ENCODE results near the gene SEC61B.

The SEC61B gene

DNA sequence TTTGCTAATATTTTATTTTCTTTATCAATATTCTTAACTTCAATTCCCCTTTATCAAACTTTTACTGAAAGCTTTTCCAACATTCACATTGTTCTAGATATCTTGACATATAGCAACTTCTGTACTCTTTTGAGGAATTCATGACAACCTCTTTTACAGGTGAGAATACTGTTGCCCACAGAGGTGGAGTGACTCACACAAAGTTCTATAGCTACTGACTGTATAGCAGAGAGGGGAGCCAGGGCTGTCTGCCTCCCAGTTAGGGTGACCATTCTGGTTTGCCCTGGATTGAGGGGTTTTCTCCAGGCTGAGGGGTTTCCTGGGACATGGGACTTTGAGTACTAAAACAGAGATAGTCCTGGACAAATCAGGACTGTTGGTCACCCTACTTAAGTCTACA, 16.2 kb downstream of the SEC61B start:
- no peak for DNase-seq

DNA sequence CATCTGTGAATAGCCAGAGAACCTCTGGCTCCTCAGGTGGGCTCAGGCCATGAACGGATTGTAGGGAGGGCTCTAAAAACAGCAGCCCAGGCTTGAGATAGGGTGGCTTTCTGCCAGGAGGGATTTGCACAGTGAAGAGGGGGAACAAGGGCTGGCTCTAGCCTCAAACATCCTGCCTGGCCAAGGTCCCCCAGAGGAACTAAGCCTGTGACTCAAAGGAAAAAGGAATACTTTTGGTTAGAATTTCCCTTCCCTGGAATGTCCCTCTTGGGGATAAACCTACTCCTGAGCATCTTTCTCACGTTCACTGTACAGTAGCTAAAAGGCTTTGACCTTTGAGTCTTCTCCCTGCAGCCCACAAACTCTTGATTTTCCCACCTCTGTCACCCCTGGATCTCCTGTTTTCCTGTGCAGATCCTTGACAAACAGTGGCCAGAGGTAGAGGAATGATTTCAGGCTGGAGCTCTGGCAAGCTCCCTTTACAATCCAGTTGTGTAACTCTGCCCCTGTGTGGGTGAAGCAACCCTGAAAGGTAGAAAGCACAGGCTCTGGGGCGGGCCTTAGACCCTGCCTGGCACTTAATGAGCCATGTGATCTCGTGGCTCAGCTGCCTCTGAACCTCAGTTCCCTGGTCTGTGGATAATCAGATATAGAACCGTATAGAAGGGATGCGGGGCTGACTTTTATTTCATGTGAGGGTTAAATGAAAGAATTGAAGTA, 17.4 kb downstream of the SEC61B start:
- DNase-seq = no peak

DNA sequence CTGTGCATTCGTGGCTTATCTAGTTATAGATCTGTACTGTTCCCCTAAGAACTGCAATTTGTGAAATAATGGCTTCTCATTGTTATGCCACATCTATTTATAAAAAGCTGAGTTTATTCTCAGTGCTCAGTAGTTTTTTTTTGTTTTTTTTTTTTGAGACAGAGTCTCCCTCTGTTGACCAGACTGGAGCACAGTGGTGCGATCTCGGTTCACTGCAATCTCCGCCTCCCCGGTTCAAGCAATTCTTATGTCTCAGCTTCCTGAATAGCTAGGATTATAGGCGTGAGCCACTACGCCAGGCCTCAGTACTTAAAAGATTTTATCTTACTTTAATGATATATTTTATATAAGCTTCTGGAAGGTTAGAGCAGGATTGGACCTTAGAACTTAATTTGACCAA, 19.0 kb downstream of the SEC61B start:
- DNase-seq = no peak

DNA sequence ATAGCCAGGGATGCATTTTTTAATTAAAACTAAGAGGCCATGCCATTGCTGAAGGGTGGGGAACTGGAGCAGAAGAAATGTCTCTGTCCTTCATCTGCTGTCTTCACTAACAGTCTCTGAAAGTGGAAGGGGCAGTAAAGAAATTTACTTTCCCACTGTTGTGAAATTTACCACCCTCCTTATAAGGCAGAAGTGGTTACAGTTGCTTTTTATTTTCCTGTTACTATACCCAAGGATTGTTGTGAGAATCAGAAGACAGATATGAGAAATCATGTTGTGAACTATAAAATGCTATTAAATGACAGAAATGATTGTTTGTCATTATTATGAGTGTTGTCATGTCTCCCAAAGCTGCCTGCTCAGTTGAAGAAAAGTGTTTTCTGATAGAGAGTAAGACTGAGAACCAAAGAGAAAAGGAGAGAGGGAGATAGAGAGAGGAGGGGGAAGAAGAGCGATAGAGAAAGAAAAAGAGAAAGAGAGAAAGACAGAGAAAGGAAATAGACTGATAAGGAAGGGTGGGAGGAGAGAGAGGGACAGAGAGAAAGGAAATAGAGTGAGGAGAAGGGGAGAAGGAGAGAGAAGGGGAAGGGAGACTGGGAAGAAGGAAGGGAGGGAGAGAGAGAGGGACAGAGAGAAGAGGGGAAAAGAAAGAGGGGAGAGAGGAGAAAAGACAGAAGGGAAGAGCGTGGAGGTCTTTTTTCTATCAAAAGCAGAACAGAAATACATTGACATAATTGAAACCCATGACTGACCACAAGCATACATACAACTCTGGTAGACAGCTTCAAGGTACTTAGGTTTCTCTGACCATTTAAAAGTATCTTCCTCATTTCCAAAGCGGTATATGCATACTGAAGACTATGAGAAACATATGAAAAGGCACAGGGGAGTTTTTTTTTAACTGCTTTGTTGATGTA, 22.5 kb downstream of the SEC61B start:
- peak; percentile 26 for DNase-seq

DNA sequence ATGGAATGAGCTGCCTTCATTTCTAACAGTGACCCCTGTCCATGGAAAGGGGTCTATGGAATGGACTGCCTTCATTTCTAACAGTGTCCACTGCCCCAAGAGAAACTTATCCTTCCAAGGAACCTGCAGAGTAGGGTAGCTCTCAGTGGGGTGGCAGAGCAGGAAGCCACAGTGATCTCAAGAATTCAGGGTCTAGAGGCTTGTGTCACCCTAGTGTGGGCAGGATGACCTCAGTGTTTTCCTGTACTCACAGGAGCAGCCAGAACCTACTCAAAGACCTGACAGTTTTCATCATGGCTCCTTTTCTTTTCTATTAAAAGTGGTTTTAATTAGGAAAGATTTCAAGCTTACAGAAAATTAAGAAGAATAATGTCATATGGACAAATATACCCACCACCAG, 27.5 kb downstream of the SEC61B start:
- DNase-seq = no peak

DNA sequence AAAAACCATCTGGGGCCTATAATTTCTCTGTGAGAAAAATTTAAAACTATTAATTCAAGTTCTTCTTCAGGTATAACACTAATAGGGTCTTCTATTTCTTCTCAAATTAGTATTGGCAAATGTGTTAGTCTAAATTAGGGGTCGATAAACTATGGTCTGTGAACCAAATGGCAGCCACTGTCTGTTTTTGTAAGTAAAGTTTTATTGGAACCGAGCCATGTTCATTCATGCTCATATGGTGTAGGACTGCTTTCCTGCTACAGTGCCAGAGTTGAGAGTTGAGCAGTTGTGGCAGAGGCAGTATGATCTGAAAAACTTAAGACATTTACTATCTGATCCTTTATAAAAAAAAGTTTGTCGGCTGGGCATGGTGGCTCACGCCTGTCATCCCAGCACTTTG, 29.1 kb downstream of the SEC61B start:
- DNase-seq = no peak

DNA sequence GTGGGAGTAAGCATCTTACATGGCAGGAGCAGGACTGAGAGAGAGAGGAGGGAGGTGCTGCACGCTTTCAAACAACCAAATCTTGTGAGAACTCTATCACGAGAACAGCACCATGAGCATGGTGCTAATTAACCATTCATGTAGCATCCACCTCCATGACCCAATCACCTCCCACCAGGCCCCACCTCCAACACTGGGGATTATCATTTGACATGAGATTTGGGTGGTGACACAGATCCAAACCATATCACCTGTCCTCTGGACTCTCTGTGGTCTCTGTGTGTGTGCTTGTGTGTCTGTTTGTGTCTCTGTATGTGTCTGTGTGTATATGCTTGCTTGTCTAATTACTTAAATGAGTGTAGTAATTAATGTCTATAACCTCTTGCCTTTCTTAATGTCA, 31.1 kb downstream of the SEC61B start:
- no peak for DNase-seq

DNA sequence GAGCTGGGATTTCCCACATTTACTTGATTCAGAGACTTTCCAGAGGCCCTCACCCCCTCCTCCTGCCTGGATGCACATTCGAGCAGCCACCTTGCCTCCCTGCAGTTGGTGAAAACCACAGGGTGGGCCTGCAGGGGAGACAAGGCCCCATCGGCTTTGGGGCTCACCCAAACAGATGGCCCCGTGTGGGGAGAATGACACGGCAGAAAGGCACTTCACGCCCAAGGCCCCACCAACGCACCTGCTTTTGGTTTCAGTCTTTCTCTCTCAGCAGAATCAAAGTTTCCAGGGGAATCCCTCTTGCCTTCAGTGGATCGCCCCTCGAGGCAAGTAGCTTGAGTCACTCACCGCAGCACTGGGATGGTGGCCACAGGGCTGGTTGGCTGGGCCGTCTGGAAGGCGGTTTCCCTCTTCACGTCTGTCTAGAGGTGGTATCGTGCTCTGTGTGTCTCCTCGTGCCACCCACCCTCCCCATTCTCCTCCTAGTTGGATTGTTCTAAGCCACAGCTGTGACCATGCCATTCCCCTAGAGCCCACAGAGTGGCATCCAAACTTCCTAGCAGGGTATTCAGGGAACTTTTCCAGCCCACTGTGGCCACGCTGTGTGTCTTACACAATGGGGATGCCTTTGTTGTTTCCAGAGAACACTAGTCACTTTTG, 31.8 kb downstream of the SEC61B start:
- DNase-seq = peak; percentile 81

DNA sequence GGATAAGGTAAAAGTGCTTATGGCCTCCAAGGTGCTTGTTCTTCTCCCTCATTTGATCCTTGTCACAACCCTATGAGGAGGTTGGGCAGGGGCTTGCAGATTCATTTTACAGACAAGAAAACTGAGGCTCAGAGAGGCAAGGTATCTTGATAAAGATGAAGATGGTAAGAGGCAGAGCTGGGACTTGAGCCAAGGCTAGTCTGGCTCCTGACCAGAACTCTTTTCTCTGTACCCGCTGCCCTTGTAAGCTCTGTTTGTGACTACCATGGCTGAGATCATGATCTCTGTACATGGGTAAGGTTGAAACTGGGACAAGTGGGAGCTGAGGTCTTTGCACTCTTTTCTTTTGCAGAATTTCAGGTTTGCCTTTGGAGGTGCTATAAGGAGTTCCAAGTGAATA, 33.6 kb downstream of the SEC61B start:
- DNase-seq = peak; percentile 20

DNA sequence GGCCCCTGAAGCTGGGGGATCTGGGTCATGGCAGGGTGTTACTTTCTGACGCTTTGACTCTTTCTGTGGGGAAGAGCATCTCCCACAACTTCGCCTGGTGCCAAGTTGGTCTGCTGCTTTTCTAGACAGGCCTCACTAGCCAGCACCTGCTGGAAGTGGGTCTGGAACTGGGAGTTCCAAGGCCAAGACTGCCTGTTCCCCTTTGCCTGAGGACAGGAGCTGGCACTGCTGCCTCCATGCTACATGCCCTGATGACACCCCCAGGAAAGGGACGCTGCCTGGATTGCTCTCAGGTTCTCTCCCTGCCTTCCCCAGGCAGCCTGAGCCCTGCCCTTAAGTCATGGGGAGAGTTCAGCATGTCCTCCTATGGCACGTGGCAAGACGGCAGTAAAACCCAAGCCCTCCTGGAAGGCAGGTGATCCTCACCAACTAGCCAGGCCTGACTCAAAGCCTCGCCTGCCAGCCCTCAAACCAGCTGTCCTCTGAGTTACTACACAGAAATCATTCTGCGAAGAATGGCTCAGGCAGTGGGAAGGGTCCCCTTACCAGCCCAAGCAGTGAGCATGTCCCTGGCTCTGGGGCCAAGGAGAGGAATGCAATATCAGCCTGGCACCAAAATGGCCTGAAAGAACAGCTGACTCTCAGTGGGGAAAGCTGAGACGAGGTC, 35.8 kb downstream of the SEC61B start:
- DNase-seq = no peak

DNA sequence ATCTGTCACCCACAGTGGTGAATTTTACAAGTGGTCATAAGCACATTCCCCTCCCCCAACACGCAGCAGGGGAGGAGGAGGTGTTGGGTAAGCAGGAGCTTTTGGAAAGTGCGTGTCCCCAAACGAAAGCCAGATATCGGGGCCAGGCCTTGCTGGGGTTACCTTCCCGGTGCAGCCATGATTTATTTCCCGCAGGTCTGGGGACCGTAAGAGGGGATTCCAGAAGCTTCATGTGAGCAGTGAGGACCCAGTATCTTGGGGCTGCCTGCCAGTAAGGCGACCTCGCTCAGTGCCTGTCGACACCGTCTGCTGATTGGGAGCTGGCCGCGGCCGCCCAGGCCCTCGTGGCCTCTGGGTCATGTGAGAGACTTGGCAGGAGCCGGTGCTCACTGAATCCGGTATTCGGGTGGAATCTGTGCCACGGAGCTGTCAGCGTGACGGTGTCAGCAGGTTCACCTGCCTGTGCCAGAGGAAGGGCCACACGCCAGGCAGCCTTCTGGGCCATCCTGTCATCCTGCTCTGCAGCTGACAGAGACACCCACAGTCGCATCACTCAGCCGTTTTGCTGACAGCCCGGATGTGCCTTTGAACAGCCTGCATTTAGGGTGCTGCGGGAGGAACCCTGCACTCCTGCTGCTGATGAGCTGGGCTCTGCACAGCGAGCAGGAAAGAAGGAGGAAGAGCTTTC, 37.3 kb downstream of the SEC61B start:
- no peak for DNase-seq

DNA sequence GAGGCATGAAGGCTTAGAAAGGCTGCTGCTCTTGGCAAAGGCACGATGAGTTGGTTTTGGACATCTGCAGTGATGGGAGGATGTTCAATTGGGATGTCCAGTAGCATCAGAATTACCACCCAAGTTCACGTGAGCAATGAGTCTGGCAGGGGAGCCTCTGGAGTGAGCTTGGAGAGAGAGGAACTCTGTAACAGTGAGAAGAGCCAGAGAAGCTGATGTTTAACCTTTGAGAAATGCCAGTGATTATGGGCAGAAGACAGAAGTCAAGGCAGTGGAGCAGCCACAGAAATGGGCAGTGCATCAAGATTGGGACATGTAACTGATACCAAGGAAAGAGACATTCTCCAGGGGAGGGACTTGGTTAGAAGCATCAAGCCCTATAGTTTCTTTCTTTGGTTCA, 39.8 kb downstream of the SEC61B start:
- DNase-seq = no peak

DNA sequence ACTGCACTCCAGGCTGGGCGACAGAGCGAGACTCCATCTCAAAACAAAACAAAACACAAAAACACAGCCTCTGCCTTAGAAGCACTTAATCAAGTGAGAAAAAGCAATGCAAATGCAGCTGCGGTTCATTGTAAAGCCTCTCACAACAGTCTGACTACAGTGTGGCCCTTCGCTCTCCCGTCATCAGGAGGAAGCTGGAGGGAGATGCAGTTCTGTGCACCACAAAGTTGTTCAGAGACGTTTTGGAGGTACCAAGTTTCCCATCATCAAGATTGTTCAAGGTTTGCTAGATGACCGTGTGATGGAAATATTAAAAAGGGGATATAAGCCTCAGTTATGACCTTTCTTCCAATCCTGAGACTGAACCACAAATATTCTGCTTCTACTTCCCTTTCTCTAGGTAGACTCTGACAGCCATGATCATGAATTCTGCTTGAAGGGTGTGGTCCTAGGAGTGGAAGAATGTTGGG, 40.9 kb downstream of the SEC61B start:
- DNase-seq = no peak

DNA sequence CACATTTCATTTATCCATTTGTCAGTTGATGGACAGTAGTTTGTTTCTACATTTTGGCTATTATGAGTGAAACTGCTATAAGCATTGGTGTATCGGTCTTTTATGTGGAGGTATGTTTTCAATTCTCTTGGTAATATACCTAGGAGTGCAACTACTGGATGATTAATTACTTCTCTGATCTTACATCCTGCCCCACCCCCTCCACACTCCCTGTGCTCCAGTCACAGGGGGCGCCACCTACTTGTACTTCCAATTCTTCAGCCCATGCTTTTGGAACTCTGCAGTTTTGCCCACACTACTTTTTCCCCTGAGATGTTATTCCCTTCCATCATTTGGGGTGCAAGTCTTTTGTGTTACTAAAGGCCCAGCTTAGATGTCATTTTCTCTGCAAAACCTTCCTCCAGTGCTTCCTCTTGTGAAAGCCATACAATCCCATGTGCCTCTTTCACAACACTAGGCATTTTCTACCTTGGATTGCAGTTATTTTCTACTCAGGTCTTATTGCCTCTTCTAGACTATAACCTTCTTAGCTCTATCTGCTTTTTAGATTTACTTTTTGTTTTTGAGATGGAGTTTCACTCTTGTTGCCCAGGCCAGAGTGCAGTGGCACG, 42.1 kb downstream of the SEC61B start:
- DNase-seq = no peak

DNA sequence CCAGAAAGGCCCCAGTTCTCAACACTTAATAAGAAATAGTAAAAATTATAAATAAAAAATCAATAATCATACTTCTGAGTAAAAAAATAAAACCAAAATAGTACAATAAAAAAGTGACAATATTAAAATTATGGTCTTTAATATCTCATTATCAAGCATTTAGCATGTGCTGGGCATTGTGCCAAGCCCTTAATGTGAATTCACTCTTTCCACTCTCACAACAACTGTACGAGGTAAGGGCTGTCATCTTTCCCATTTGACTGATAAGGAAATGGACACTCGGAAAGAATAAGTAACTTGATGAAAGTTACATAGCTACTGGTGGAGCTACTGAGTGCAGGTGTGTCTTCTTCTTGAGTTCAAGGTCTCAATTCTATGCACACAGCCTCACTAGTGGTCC, 43.6 kb downstream of the SEC61B start:
- DNase-seq = no peak

DNA sequence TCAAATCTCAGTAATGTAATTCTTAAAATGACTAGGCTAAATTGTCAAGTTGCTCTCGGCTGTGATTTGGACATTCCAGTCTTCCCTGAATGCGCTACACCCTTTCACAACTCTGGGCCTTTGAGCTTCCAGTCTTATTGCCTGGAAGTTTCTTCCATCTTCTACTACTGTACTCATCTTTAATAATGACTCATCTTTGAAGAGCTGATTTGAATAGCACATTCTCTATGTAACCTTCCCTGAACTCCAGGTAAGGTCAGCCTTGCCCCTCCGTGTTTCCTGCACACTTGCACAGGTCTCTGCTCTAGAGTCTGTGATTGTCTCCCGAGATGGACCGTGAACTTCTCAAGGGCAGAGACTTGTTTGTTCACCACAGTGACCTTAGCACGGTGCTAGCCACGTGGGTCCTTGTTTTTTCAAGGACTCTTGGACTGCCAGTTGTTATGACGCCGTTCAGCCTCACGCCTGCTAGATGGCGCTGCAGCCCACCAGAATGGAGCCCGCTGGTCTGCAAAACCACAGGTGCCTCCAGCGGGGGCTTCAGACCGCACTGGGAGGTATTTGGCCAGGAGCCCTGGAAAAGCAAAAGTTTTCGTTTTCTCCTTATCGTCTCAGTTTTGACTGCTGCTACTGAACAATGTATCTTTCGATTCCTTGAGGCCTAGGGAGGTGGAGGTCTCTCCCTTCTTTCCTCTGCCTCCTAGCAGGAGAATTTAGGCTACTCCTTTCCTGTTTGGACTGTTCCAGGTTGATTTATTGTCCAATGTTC, 44.4 kb downstream of the SEC61B start:
- peak; percentile 84 for DNase-seq

DNA sequence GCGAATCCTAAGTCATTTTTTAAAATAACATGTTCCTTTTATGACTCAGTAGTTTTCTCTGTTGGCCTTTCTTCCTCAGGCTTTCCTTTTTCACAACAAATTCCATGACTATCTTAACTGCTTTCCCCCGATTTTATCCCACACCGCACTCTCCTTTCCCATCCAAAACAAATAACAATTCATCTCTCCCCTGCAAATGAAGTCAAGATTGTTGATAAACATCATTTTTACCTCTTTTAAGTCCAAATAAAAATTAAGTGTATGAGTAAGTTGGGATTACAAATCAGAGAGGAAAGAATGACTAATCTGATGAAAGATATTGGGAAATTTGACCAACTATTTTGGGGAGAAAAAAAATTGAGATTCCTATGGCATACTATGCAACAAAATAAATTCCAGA, 47.3 kb downstream of the SEC61B start:
- DNase-seq = no peak

DNA sequence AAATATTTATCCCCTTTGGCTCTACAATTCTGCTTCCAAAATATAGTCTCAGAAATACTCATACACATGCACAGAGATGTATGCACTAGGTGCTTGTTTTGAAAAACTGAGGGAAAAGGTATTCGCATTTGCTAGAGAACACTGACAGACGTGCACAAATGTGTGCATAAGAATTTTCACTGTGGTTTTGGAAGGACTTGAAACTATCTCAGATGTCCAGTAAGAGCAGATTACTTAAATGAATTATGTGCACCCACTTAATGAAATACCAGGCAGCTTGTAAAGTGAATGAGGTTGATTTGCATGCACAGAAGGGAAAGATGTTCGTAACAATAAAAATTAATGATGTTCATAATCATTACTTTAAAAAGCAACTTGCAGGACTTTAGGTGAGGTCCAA, 48.4 kb downstream of the SEC61B start:
- no peak for DNase-seq

DNA sequence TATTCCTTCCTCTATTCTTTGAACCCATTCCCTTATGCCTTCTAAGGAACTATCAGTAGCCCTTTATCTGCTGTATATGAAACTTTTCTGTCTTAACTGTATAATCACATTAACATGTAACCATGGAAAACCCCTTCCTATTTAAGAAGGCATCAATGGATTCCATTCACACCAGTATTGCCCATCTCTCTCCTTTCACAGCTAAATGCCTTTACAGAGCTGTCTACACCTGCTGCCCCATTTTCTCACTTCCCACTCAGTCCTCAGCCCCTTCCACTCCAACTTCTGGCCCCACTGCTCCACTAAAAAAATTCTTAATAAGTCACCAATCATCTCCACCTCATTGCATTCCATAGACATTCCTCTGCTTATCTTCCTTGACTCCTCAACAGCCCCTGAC, 50.8 kb downstream of the SEC61B start:
- DNase-seq = no peak

DNA sequence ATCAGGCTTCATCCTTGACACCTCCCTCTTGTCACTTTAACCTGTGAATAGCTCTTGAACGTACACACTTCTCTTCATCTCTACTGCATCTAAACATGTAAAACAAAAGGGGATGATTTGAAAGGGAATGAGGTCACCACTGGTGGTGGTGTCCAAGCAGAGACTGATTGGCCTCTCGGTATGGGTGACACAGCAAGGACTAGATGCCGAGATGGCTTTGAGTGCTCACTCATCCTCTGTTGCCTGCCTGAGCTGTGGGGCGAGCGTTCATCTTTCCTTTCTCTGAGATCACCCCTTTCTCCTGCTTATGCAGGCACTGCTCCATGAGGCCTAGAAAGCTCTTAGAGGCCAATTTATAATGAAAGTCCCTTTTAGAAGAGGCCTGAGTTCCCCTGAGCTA, 51.9 kb downstream of the SEC61B start:
- DNase-seq = no peak

DNA sequence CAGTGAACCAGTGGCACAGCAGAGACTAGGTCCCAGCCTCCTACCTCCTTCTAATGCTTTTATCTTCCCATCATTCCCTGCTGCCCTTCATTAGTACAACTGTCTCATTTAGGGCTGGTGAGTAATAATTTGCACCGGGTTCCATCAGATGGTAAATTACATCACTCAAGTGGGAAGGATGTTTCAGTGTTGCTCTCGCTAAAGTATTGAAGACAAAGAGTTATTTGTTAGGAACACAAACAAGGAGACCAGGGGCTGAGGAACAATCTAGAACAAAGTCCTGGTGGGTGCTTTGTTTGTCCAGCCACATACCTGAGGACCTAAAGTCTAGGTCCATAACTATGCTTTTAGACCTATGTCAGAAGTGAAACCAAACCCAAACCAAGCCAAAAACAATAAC, 52.4 kb downstream of the SEC61B start:
- DNase-seq = no peak

Data from RPMI8226 (cell line).